K562 (cell line): ENCODE measurements around the gene QSOX2. TPM values are rescaled to one million over a fixed set of nuclear protein-coding genes. Genes with fewer than 3 reads are reported as not detected.

Experiments used
- ATAC-seq: fragments of 200-7000 bp; cut with Tn5 transposase; 3 replicates; pipeline ENCODE4 v1.9.1; 2020; ENCODE audit warnings: moderate library complexity
- BruUV-seq: library from RNA; stranded (reverse); fragments of 400-500 nt; replicated peaks from 2 replicates; lab custom pipeline; 2021; lab: Mats Ljungman, UMichigan
- CTCF ChIA-PET: fragments of 300-600 bp; formaldehyde crosslinking; extraction: SDS; loops from one replicate; lab custom pipeline; 2021; ENCODE audit warnings: low intra/inter-chr PET ratio; lab: Yijun Ruan, JAX
- POLR2A ChIA-PET: fragments of 300-600, 350-650 bp; sonication (Branson Sonifier 250); formaldehyde crosslinking; extraction: SDS; loops from one replicate; lab custom pipeline; 2021; ENCODE audit warnings: antibody characterized with exemption, inconsistent platforms; lab: Yijun Ruan, JAX
- DNase-seq, 4 experiments: peaks; one replicate each; pipeline versions ENCODE4 v3.0.0 to v3.0.0-alpha.2; 2011 to 2018; ENCODE audit warnings: low spot score in 3 of 4, mixed read lengths in 3 of 4; ENCODE audit errors: extremely low read depth in 1 of 4
- FAIRE-seq: peaks from 2 replicates; lab custom pipeline; 2011; peaks lifted over from hg19 to GRCh38; lab: Jason Lieb, UNC
- H2AFZ ChIP-seq: 2 replicates; pipeline ENCODE4 v1.6.0; 2011; ENCODE audit warnings: low read depth, low read length, control low read depth, inconsistent platforms
- H3K27ac ChIP-seq: fragments of 200-600 bp; 3 replicates; pipeline ENCODE4 v1.8.0; 2011; ENCODE audit warnings: low read depth, mild to moderate bottlenecking, control low read depth, inconsistent platforms, low read length, moderate library complexity, mixed read lengths; ENCODE audit errors: extremely low read depth
- H3K27me3 ChIP-seq, 2 experiments: fragments of 300-600 bp in 1 of 2; 2 replicates in 1 of 2; 3 replicates in 1 of 2; pipeline versions ENCODE4 v1.6.0 to v1.8.0; 2011; ENCODE audit warnings: inconsistent platforms in 2 of 2, low read length in 2 of 2, mild to moderate bottlenecking in 1 of 2, mixed read lengths in 1 of 2, moderate library complexity in 1 of 2; ENCODE audit not compliant: control insufficient read depth in 2 of 2, insufficient read depth in 2 of 2
- H3K36me3 ChIP-seq: fragments of 300-600 bp; 3 replicates; pipeline ENCODE4 v1.8.0; 2011; ENCODE audit warnings: mild to moderate bottlenecking, low read length, inconsistent platforms; ENCODE audit not compliant: control insufficient read depth, insufficient read depth
- H3K4me1 ChIP-seq, 2 experiments: fragments of 200-600 bp in 1 of 2; replicated peaks in 1 of 2; 2 replicates in 1 of 2; 3 replicates in 1 of 2; pipeline versions ENCODE4 v1.5.1 to v1.8.0; 2011; ENCODE audit warnings: inconsistent platforms in 2 of 2, low read length in 2 of 2, mild to moderate bottlenecking in 1 of 2, mixed read lengths in 1 of 2, moderate library complexity in 1 of 2; ENCODE audit not compliant: control insufficient read depth in 2 of 2, insufficient read depth in 2 of 2
- H3K4me2 ChIP-seq: 2 replicates; pipeline ENCODE4 v1.6.1; 2011; ENCODE audit warnings: low read length, control low read depth, inconsistent platforms, mixed read lengths; ENCODE audit not compliant: insufficient read depth
- H3K4me3 ChIP-seq: fragments of 200-600 bp; sonication (generic), shearing (Covaris generic); 2 replicates; pipeline ENCODE4 v1.5.1; 2016; ENCODE audit warnings: control low read depth, inconsistent platforms
- H3K79me2 ChIP-seq: fragments of 200-600 bp; 3 replicates; pipeline ENCODE4 v1.8.0; 2011; ENCODE audit warnings: low read length, inconsistent platforms; ENCODE audit not compliant: control insufficient read depth, insufficient read depth
- H3K9ac ChIP-seq, 2 experiments: 2 replicates each; pipeline versions ENCODE4 v1.6.0 to v1.6.1; 2011; ENCODE audit warnings: low read depth in 2 of 2, low read length in 2 of 2, control low read depth in 1 of 2, inconsistent platforms in 1 of 2, mild to moderate bottlenecking in 1 of 2, mixed read lengths in 1 of 2; ENCODE audit not compliant: insufficient read depth in 1 of 2
- H3K9me1 ChIP-seq: one replicate; pipeline ENCODE4 v1.6.0; 2011; ENCODE audit warnings: inconsistent platforms, mild to moderate bottlenecking, low read length, moderate library complexity; ENCODE audit not compliant: control insufficient read depth, insufficient read depth
- H3K9me3 ChIP-seq: replicated peaks from 2 replicates; pipeline ENCODE4 v1.5.1; 2011; ENCODE audit warnings: low read depth, low read length, inconsistent platforms; ENCODE audit not compliant: control insufficient read depth, insufficient read depth
- H4K20me1 ChIP-seq: replicated peaks from 2 replicates; pipeline ENCODE4 v1.6.1; 2011; ENCODE audit warnings: low read length, inconsistent platforms, mixed read lengths; ENCODE audit not compliant: control insufficient read depth, insufficient read depth
- CCNT2 ChIP-seq: IDR thresholded peaks from 2 replicates; pipeline ENCODE4 v1.6.1; 2011; ENCODE audit warnings: borderline replicate concordance, low read depth, mild to moderate bottlenecking, moderate library complexity, mixed read lengths, low read length; ENCODE audit not compliant: insufficient read length; ENCODE audit errors: extremely low read depth
- DLX4 ChIP-seq: fragments of 250-450 bp; sonication (Bioruptor Pico); IDR thresholded peaks from 2 replicates; pipeline ENCODE4 v1.6.1; 2021; ENCODE audit warnings: mild to moderate bottlenecking
- ESRRB ChIP-seq: fragments of 250-450 bp; sonication (Bioruptor Pico); IDR thresholded peaks from 2 replicates; pipeline ENCODE4 v1.5.0; 2020; ENCODE audit warnings: mild to moderate bottlenecking, moderate library complexity, borderline replicate concordance
- FIP1L1 ChIP-seq: fragments of 200-400 bp; formaldehyde crosslinking; IDR thresholded peaks from 2 replicates; pipeline ENCODE4 v1.6.1; 2018; ENCODE audit warnings: mild to moderate bottlenecking, low read depth, low read length; ENCODE audit not compliant: poor library complexity, severe bottlenecking
- GATAD2B ChIP-seq: fragments of 450-650 bp; IDR thresholded peaks from 2 replicates; pipeline ENCODE4 v1.6.1; 2017; ENCODE audit warnings: mild to moderate bottlenecking, borderline replicate concordance
- HNRNPLL ChIP-seq: fragments of 200-400 bp; formaldehyde crosslinking; IDR thresholded peaks from 2 replicates; pipeline ENCODE4 v1.6.1; 2017; ENCODE audit warnings: low read length, low read depth, mild to moderate bottlenecking; ENCODE audit not compliant: poor library complexity, severe bottlenecking
- KLF6 ChIP-seq: fragments of 250-450 bp; sonication (Bioruptor Pico); IDR thresholded peaks from 2 replicates; pipeline ENCODE4 v1.4.0; 2020; ENCODE audit warnings: mild to moderate bottlenecking, moderate library complexity, borderline replicate concordance
- NR1H2 ChIP-seq: sonication (generic); formaldehyde crosslinking; IDR thresholded peaks from 2 replicates; pipeline ENCODE4 v1.4.0; 2020; ENCODE audit warnings: mild to moderate bottlenecking, missing genetic modification reagents
- SMARCE1 ChIP-seq: fragments of 450-650 bp; IDR thresholded peaks from 2 replicates; pipeline ENCODE4 v1.7.1; 2016; ENCODE audit warnings: mild to moderate bottlenecking
- SP2 ChIP-seq: IDR thresholded peaks from 2 replicates; pipeline ENCODE4 v1.6.1; 2011; ENCODE audit warnings: mild to moderate bottlenecking, low read depth, low read length, moderate library complexity; ENCODE audit not compliant: poor library complexity, severe bottlenecking; ENCODE audit errors: extremely low read depth
- SUPT5H ChIP-seq: fragments of 450-650 bp; IDR thresholded peaks from 2 replicates; pipeline ENCODE4 v1.6.1; 2016
- ZNF165 ChIP-seq: fragments of 250-450 bp; sonication (Bioruptor Pico); IDR thresholded peaks from 2 replicates; pipeline ENCODE4 v1.4.0; 2020; ENCODE audit warnings: borderline replicate concordance
- ZNF609 ChIP-seq: sonication (generic); formaldehyde crosslinking; IDR thresholded peaks from 2 replicates; pipeline ENCODE4 v1.8.1; 2023; ENCODE audit warnings: missing genetic modification reagents, mild to moderate bottlenecking, borderline replicate concordance
- ZNF699 ChIP-seq: fragments of 250-450 bp; sonication (Bioruptor Pico); IDR thresholded peaks from 2 replicates; pipeline ENCODE4 v1.8.0; 2021; ENCODE audit warnings: mild to moderate bottlenecking, moderate library complexity; ENCODE audit not compliant: insufficient replicate concordance
- WGBS: fragments of 100-300 bp; shearing (Covaris generic); methylation state at CpG from one replicate; pipeline ENCODE4 v1.1.6; 2016; ENCODE audit warnings: low coverage, mixed read lengths; ENCODE audit not compliant: insufficient coverage; ENCODE audit errors: missing lambda C conversion rate; 5-methylcytosine and 5-hydroxymethylcytosine counted together
- in situ Hi-C: fragments of 300-500 bp; cut with MboI; formaldehyde crosslinking; loops from 4 replicates; pipeline ENCODE4 v1.15.0; 2018; ENCODE audit warnings: inconsistent platforms, mixed read lengths
- intact Hi-C: fragments of 100-400 bp; cut with micrococcal nuclease; formaldehyde crosslinking; loops from 2 replicates; pipeline ENCODE4 v1.14.2; 2022
- polyA plus RNA-seq, 8 experiments: library from polyadenylated mRNA; depleted of rRNA in 4 of 8; stranded (reverse) in 5 of 8; unstranded in 3 of 8; fragments of >200 nt; fragmentation: Nextera tagmentation in 2 of 8; fragmentation: Illumina TruSeq in 1 of 8; extraction: Ambion mirVana in 2 of 8; extraction: Trizol in 1 of 8; gene quantifications; 2 replicates each; pipeline versions ENCODE4 v1.2.1 to v1.2.3, GENCODE V29; 2011 to 2014; ENCODE audit warnings: inconsistent platforms in 1 of 8, missing spikeins in 1 of 8
- total RNA-seq, 7 experiments: library from RNA; depleted of rRNA in 6 of 7; stranded (reverse); fragments of >200 nt in 6 of 7; fragmentation: Illumina TruSeq in 2 of 7; extraction: Trizol in 2 of 7; gene quantifications; 2 replicates each; pipeline versions ENCODE4 v1.2.1 to v1.2.3, GENCODE V29; 2011 to 2021; ENCODE audit warnings: low replicate concordance in 1 of 7

QSOX2 gene
- total and polyA plus RNA-seq, 9 of the 15 experiments (the other 6 are each of a cell fraction or from before 2014, with no cell fraction given): 0.51 to 23.7 (median 12.7) TPM

- no peak for TF ChIP-seq SP2
- TF ChIP-seq ZNF165 (CRISPR knock-in tag): no peak
Observed at GRCh38 chr9:136260936-136261472, 15.4 kb upstream of the QSOX2 start (continued).

- peaks cover 18 to 63% of the 10 kb centered on the region in 2 experiments; a peak in 4 of 5 replicates for H3K27me3 ChIP-seq
- in situ Hi-C loops: no loop called here
- no TSS peak for BruUV-seq
- no peak for TF ChIP-seq DLX4
- no peak for TF ChIP-seq ESRRB
- TF ChIP-seq CCNT2: no peak
- no peak for TF ChIP-seq FIP1L1
- TF ChIP-seq SUPT5H: no peak
- TF ChIP-seq ZNF699: no peak
- TF ChIP-seq ZNF609 (CRISPR knock-in tag): no peak
- TF ChIP-seq KLF6 (CRISPR knock-in tag): no peak
- TF ChIP-seq NR1H2 (CRISPR knock-in tag): no peak
- TF ChIP-seq GATAD2B: no peak
- no peak for TF ChIP-seq HNRNPLL
- TF ChIP-seq SMARCE1: no peak
Observed at GRCh38 chr9:136260521-136260920, 14.9 kb upstream of the QSOX2 start.

More at GRCh38 chr9:136260521-136260920, 14.9 kb upstream of the QSOX2 start:
- intact Hi-C loops: no loop called here
- Histone ChIP-seq H3K79me2 (no peaks in the 10 kb centered on the region), H4K20me1 (no peaks in the 10 kb centered on the region; the same call in none of the 2 replicates), H3K4me2 (no peak overlapping the region), H3K27ac (no peak overlapping the region), H3K9ac (no peak overlapping the region), H3K36me3 (no peaks in the 10 kb centered on the region), H3K9me3 (no peaks in the 10 kb centered on the region), H3K4me3 (no peak overlapping the region), H2AFZ (no peak overlapping the region), H3K9me1 (no peaks in the 10 kb centered on the region), H3K4me1 (peaks cover 0 to 72% of the 10 kb centered on the region in 2 experiments; a peak in 2 of 5 replicates)
- CTCF ChIA-PET: no interaction called here
- POLR2A ChIA-PET: interaction anchor here (0.5 kb wide), 1 partner anchor 119 kb away, joined by 3 read pairs; no protein-coding TSS in a partner anchor
- ATAC-seq: no peak
- no peak for FAIRE-seq
- WGBS: 16% methylated on average over 9 of the region's 10 CpGs
- no peak for DNase-seq
